HUDEP-2 (cell line): ENCODE data around the gene GPR107.
A peak's percentile ranks its signal among the peaks of the same experiment; 100 is the strongest.

Experiments used
- DNase-seq, 76 experiments: peaks; one replicate each; lab custom pipeline; 2025; ENCODE audit not compliant: unreplicated experiment in 76 of 76; lab: John Stamatoyannopoulos, UW

Gene GPR107

GRCh38 chr9:130128733-130129431 is 75.2 kb downstream of the GPR107 start:
- DNase-seq: peak in 32 of 76 experiments; percentile 10 to 79 (median 38)

GRCh38 chr9:130129432-130130061 is 75.8 kb downstream of the GPR107 start:
- DNase-seq: peak in 5 of 76 experiments; percentile 11 to 39 (median 31)

- DNase-seq: no peak
Observed at GRCh38 chr9:130132746-130133145, 79.0 kb downstream of the GPR107 start.

GRCh38 chr9:130137081-130137640 is 83.5 kb downstream of the GPR107 start:
- DNase-seq: no peak

GRCh38 chr9:130137641-130138081 is 84.0 kb downstream of the GPR107 start:
- DNase-seq: no peak

GRCh38 chr9:130138171-130138653 is 84.5 kb downstream of the GPR107 start:
- DNase-seq: peak in 14 of 76 experiments; percentile 10 to 31 (median 16)

- peak in 25 of 76 experiments; percentile 5 to 48 (median 26) for DNase-seq
Observed at GRCh38 chr9:130138791-130139190, 85.1 kb downstream of the GPR107 start.

- DNase-seq: no peak
Observed at GRCh38 chr9:130139251-130139650, 85.5 kb downstream of the GPR107 start.

- DNase-seq: no peak
Observed at GRCh38 chr9:130140706-130141105, 87.0 kb downstream of the GPR107 start.

- DNase-seq: no peak
Observed at GRCh38 chr9:130142056-130142455, 88.3 kb downstream of the GPR107 start.

GRCh38 chr9:130142641-130143040 is 88.9 kb downstream of the GPR107 start:
- DNase-seq: no peak

- DNase-seq: no peak
Observed at GRCh38 chr9:130143279-130143893, 89.7 kb downstream of the GPR107 start.

GRCh38 chr9:130143958-130144366 is 90.3 kb downstream of the GPR107 start:
- DNase-seq: peak in 3 of 76 experiments; percentile 17 to 20 (median 18)

GRCh38 chr9:130144703-130145102 is 91.0 kb downstream of the GPR107 start:
- DNase-seq: no peak

GRCh38 chr9:130145658-130146057 is 92.0 kb downstream of the GPR107 start:
- no peak for DNase-seq

GRCh38 chr9:130147198-130147597 is 93.5 kb downstream of the GPR107 start:
- DNase-seq: no peak

- DNase-seq: no peak
Observed at GRCh38 chr9:130147910-130148309, 94.2 kb downstream of the GPR107 start.

- no peak for DNase-seq
Observed at GRCh38 chr9:130149031-130149430, 95.3 kb downstream of the GPR107 start.

GRCh38 chr9:130149654-130150286 is 96.1 kb downstream of the GPR107 start:
- no peak for DNase-seq

- peak in 11 of 76 experiments; percentile 5 to 32 (median 20) for DNase-seq
Observed at GRCh38 chr9:130150779-130151382, 97.2 kb downstream of the GPR107 start.
